Thyroid gland (tissue), 4 donors: Measurements from ENCODE around the gene PSMC4. TPM values are rescaled to one million over a fixed set of nuclear protein-coding genes. Genes with fewer than 3 reads are reported as not detected.

Experiments used
- DNase-seq, 2 donors: peaks; one replicate each; pipeline ENCODE4 v3.0.0-alpha.2; 2019
- H3K27ac ChIP-seq, 3 donors: fragments of 200-600 bp; sonication (generic); 1 replicate in 2 of 3; 2 replicates in 1 of 3; pipeline ENCODE4 v1.5.1; 2016 to 2019; ENCODE audit warnings: mild to moderate bottlenecking in 1 of 3, moderate library complexity in 1 of 3
- H3K27me3 ChIP-seq: fragments of 200-600 bp; sonication (generic); one replicate; pipeline ENCODE4 v1.5.1; 2019
- H3K36me3 ChIP-seq, 2 donors: fragments of 200-600 bp; sonication (generic); one replicate each; pipeline ENCODE4 v1.5.1; 2016 to 2019
- H3K4me1 ChIP-seq, 2 donors: fragments of 200-600 bp; sonication (generic); one replicate each; pipeline ENCODE4 v1.5.1; 2017 to 2019
- H3K4me3 ChIP-seq, 3 donors: fragments of 200-600 bp; sonication (generic); replicated peaks in 1 of 3; 1 replicate in 2 of 3; 2 replicates in 1 of 3; pipeline ENCODE4 v1.5.1; 2016; ENCODE audit warnings: mild to moderate bottlenecking in 1 of 3
- H3K9me3 ChIP-seq: fragments of 200-600 bp; sonication (generic); one replicate; pipeline ENCODE4 v1.5.1; 2017
- POLR2A ChIP-seq, 2 donors: fragments of 450-650 bp; IDR thresholded peaks; one replicate each; pipeline ENCODE4 v1.6.1; 2017; ENCODE audit warnings: antibody characterized with exemption in 2 of 2, mild to moderate bottlenecking in 2 of 2, moderate library complexity in 1 of 2
- WGBS, 2 donors: methylation state at CpG; one replicate each; pipeline ENCODE4 v1.1.5; 2017; 5-methylcytosine and 5-hydroxymethylcytosine counted together
- intact Hi-C: fragments of 100-400 bp; cut with DNase I; formaldehyde crosslinking; loops from one replicate; pipeline ENCODE4 v1.15.1; 2023
- total RNA-seq, 4 donors: library from RNA; depleted of rRNA; stranded (reverse); fragments of >200 nt; gene quantifications; one replicate each; pipeline ENCODE4 v1.2.3, GENCODE V29; 2016
- TF ChIP-seq, protein P1 (sequence below), 6 experiments: fragments of 200-600 bp in 3 of 6; fragments of 450-650 bp in 3 of 6; sonication (generic) in 3 of 6; IDR thresholded peaks; one replicate each; pipeline ENCODE4 v1.5.1; 2016 to 2019; ENCODE audit warnings: antibody characterized with exemption in 6 of 6, mild to moderate bottlenecking in 2 of 6, inconsistent platforms in 1 of 6, moderate library complexity in 1 of 6

The PSMC4 gene
- total RNA-seq = 100 to 1,000 TPM; 120 to 220 (median 166) TPM

DNA sequence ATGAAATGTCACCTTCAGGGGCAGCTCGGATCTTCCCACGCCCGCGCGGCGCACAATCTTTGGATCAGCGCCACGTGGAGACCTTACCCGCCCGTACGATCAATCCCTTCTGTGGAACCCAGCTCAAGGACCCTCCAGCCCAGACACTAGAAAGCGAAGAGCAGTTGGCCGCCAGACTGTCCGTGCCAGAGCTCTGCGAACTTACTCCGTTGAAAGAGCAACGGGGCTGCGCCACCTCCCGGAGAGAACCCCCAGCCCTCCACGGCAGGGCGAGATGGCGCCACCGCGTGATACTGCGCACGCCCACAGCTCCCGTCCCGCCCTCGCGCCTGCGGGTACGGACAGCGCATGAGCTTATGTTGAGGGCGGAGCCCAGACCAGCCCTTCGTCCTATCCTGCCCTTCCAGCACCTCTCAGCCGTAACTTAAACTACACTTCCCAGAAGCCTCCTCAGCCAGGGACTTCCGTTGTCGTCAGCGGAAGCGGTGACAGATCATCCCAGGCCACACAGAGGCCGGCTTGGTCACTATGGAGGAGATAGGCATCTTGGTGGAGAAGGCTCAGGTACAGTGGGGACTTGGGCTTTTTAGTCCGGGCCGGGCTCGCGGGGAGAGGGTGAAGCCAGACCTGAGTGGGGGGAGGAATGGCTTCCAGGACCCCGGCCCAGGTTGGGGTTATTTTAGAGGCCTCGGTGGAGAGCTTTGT is at the start of gene PSMC4:
Gene PSMC4, plus strand, starts transcription at position 491 of the 705 bp plus-strand sequence. Its CDS starts 38 bp downstream, at position 529.
- H3K4me1 ChIP-seq = peaks cover 23 to 42% of the 10 kb centered on the region in 2 donors
- peak within 1 kb of the TSS; percentile 38 to 64 (median 41) for H3K4me3 ChIP-seq
- intact Hi-C loops = loop anchor here (5.0 to 10.0 kb wide), 3 partner anchors 79 to 179 kb away; partner anchors contain the start of gene FBL
- H3K27me3 ChIP-seq = no peaks in the 10 kb centered on the region
- peak in 1 of 2 donors; percentile 87 for TF ChIP-seq POLR2A (IDR thresholded peaks at IDR 0.05)
- TF ChIP-seq, protein P1, sequence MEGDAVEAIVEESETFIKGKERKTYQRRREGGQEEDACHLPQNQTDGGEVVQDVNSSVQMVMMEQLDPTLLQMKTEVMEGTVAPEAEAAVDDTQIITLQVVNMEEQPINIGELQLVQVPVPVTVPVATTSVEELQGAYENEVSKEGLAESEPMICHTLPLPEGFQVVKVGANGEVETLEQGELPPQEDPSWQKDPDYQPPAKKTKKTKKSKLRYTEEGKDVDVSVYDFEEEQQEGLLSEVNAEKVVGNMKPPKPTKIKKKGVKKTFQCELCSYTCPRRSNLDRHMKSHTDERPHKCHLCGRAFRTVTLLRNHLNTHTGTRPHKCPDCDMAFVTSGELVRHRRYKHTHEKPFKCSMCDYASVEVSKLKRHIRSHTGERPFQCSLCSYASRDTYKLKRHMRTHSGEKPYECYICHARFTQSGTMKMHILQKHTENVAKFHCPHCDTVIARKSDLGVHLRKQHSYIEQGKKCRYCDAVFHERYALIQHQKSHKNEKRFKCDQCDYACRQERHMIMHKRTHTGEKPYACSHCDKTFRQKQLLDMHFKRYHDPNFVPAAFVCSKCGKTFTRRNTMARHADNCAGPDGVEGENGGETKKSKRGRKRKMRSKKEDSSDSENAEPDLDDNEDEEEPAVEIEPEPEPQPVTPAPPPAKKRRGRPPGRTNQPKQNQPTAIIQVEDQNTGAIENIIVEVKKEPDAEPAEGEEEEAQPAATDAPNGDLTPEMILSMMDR (IDR thresholded peaks at IDR 0.05) = peak; percentile 33 to 95 (median 73)
- DNase-seq = peak; percentile 99
- no peaks in the 10 kb centered on the region for H3K9me3 ChIP-seq
- 0% methylated on average over 23 to 25 of the region's 47 CpGs for WGBS, 2 donors
- peak within 1 kb of the TSS; percentile 83 to 92 (median 84) for H3K27ac ChIP-seq
- H3K36me3 ChIP-seq = peaks cover 35 to 36% of the 10 kb centered on the region in 2 donors

DNA sequence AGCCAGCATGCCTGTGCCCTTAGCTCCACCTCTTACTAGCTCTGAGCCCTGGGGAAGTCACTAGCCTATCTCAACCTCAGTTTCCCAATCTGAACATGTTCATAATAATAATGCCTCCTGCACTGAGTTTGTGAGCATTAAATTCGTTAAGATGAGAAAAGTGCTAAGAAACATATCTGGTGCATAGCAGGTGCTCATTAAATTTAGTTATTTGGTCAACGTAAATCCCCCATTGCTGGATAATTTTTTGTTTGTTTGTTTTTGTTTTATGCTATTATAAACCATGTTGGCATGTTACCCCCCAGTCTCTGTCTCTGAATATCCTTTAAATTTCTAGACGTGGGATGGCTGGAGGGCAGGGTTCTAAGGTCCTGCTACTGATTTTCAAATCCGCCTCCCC is 47.1 kb upstream of the PSMC4 start:
- intact Hi-C loops = no loop called here

DNA sequence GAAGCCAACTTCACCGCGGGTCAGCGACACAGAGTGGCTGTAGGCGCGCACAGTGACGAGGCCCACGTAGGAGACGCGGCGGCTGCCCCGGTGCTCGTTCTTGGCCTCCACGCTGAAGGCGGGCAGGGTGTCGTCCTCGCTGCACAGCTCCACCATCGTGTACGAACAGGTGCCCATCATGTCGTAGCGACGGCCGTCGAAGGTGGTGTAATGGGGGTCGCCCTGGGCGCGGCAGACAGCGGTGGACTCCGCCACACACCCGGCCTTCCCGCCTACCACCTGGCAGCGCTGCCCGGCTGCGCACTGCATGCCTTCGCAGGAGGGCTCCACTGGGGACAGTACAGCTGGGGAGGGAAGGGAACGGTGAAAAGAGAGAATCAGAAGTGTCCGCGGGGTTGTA is 46.6 kb upstream of the PSMC4 start:
- intact Hi-C loops = no loop called here
- no peaks in the 10 kb centered on the region for H3K4me1 ChIP-seq
- H3K36me3 ChIP-seq = no peaks in the 10 kb centered on the region
- no peaks in the 10 kb centered on the region for H3K9me3 ChIP-seq
- WGBS, 2 donors = 93 to 95% methylated on average over 37 of the region's 37 CpGs
- no peak for TF ChIP-seq POLR2A (IDR thresholded peaks at IDR 0.05)
- TF ChIP-seq, protein P1 (IDR thresholded peaks at IDR 0.05) = no peak
- H3K27ac ChIP-seq = no peak overlapping the region
- H3K4me3 ChIP-seq = no peak overlapping the region
- no peaks in the 10 kb centered on the region for H3K27me3 ChIP-seq
- DNase-seq = no peak

More for the DNA sequence above, 47.1 kb upstream of the PSMC4 start:
- WGBS, 2 donors = 85 to 88% methylated on average over 4 of the region's 4 CpGs
- Histone ChIP-seq H3K9me3 (no peaks in the 10 kb centered on the region), H3K27ac (no peak overlapping the region), H3K36me3 (no peaks in the 10 kb centered on the region), H3K4me3 (no peak overlapping the region), H3K27me3 (no peaks in the 10 kb centered on the region), H3K4me1 (no peaks in the 10 kb centered on the region)
- TF ChIP-seq POLR2A (IDR thresholded peaks at IDR 0.05) = no peak
- TF ChIP-seq, protein P1 (IDR thresholded peaks at IDR 0.05) = no peak
- no peak for DNase-seq

DNA sequence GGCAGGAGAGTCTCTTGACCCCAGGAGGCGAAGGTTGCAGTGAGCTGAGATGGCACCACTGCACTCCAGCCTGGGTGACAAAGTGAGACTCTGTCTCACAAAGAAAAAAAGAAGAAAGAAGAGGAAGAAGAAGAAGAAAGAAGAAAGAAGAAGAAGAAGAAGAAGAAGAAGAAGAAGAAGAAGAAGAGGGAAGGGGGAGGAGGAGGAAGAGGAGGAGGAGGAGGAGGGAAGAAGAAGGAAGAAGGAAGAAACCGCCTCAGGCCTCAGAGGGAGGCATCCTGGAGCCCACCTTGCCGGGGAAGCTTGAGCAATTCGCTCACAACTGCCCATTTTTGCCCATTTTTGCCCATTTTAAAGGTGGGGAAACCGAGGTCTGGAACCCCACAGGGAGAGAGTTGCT is 46.0 kb upstream of the PSMC4 start:
- H3K4me3 ChIP-seq = no peak overlapping the region
- H3K27ac ChIP-seq = no peak overlapping the region
- no peak for DNase-seq
- no peaks in the 10 kb centered on the region for H3K9me3 ChIP-seq
- no peaks in the 10 kb centered on the region for H3K27me3 ChIP-seq
- no peaks in the 10 kb centered on the region for H3K4me1 ChIP-seq
- intact Hi-C loops = no loop called here
- H3K36me3 ChIP-seq = no peaks in the 10 kb centered on the region
- TF ChIP-seq, protein P1 (IDR thresholded peaks at IDR 0.05) = no peak
- TF ChIP-seq POLR2A (IDR thresholded peaks at IDR 0.05) = no peak
- 86 to 88% methylated on average over 5 of the region's 5 CpGs for whole genome bisulfite sequencing, 2 donors

DNA sequence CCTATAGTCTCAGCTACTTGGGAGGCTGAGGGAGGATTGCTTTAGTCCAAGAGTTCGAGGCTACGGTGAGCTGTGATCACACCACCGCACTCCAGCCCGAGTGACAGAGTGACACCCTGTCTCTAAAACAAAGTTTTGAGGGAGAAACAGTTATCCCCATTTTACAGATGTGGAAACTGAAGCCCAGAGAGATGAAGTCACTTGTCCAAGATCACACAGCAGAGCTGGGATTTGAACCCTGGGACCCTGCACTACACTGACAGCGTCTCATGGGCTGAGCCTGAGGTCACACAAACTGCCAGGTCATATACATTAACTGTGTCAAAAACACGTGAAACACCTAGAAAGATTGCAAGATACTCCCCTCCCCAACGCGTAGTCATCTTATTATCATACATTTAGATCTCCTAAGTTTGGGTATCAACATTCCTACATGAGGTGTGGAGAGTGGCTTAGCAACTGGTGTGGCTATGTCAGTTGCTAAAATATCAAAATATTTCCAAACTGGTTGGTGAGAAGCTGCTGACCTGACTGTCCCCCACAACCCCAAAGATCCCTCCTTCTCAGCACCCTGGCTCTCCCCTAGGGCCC is 44.7 kb upstream of the PSMC4 start:
- intact Hi-C loops = no loop called here
- H3K27ac ChIP-seq = no peak overlapping the region
- H3K27me3 ChIP-seq = no peaks in the 10 kb centered on the region
- H3K9me3 ChIP-seq = no peaks in the 10 kb centered on the region
- no peaks in the 10 kb centered on the region for H3K36me3 ChIP-seq
- 94 to 98% methylated on average over 8 of the region's 8 CpGs for WGBS, 2 donors
- TF ChIP-seq, protein P1 (IDR thresholded peaks at IDR 0.05) = no peak
- no peak for TF ChIP-seq POLR2A (IDR thresholded peaks at IDR 0.05)
- no peak overlapping the region for H3K4me3 ChIP-seq
- no peak for DNase-seq
- no peaks in the 10 kb centered on the region for H3K4me1 ChIP-seq
